LNCaP clone FGC (cell line): Measurements from ENCODE around the gene AUNIP.

ENCODE experiments used
- DNase-seq: peaks from one replicate; pipeline ENCODE4 v3.0.0-alpha.2; 2011; ENCODE audit warnings: low read depth
- H3K4me3 ChIP-seq: 2 replicates; pipeline ENCODE4 v1.5.1; 2011; ENCODE audit warnings: mild to moderate bottlenecking, low read depth, low read length, control low read depth
- CTCF ChIP-seq: IDR thresholded peaks from 2 replicates; pipeline ENCODE4 v1.5.1; 2012; ENCODE audit warnings: mild to moderate bottlenecking; ENCODE audit not compliant: control insufficient read depth, insufficient read depth; ENCODE audit errors: extremely low read depth

Gene AUNIP

GRCh38 chr1:25864434-25864833 is 5.2 kb upstream of the AUNIP start:
- DNase-seq: no peak

GRCh38 chr1:25863486-25864262 is 4.4 kb upstream of the AUNIP start:
- H3K4me3 ChIP-seq: no peak overlapping the region
- no peak for DNase-seq
- TF ChIP-seq CTCF: no peak

More at GRCh38 chr1:25864434-25864833, 5.2 kb upstream of the AUNIP start:
- no peak for TF ChIP-seq CTCF
- H3K4me3 ChIP-seq: no peak overlapping the region

- no peak for TF ChIP-seq CTCF
These were observed 3.7 kb upstream of the AUNIP start for GRCh38 chr1:25862785-25863485.

GRCh38 chr1:25861316-25862286 is 2.3 kb upstream of the AUNIP start:
- no peak for TF ChIP-seq CTCF
- H3K4me3 ChIP-seq: no peak overlapping the region
- DNase-seq: no peak

More at GRCh38 chr1:25862785-25863485, 3.7 kb upstream of the AUNIP start:
- DNase-seq: no peak
- no peak overlapping the region for H3K4me3 ChIP-seq

- TF ChIP-seq CTCF: no peak
- peak overlapping the region; percentile 60 for H3K4me3 ChIP-seq
- DNase-seq: no peak
These were observed 763 bp downstream of the AUNIP start for GRCh38 chr1:25858494-25858893.

GRCh38 chr1:25856856-25857255 is 2.4 kb downstream of the AUNIP start:
- TF ChIP-seq CTCF: no peak
- no peak for DNase-seq
- no peak overlapping the region for H3K4me3 ChIP-seq
